GM23338 (cell line): ENCODE data around the gene COX6B2. TPM values are rescaled to one million over a fixed set of nuclear protein-coding genes. Genes with fewer than 3 reads are reported as not detected.
A peak's percentile ranks its signal among the peaks of the same experiment; 100 is the strongest.

Source experiments
- ATAC-seq: fragments of 200-7000 bp; cut with Tn5 transposase; 3 replicates; pipeline ENCODE4 v1.9.1; 2020
- DNase-seq: peaks from one replicate; pipeline ENCODE4 v3.0.0-alpha.2; 2015; ENCODE audit warnings: low spot score
- H2AFZ ChIP-seq: fragments of 200-600 bp; sonication (generic); 2 replicates; pipeline ENCODE4 v1.8.0; 2016; ENCODE audit warnings: antibody characterized with exemption, mild to moderate bottlenecking, moderate library complexity
- H3F3A ChIP-seq: fragments of 200-600 bp; sonication (generic); replicated peaks from 2 replicates; pipeline ENCODE4 v1.8.0; 2017; ENCODE audit warnings: antibody characterized with exemption, mixed run types, low read depth
- H3K27ac ChIP-seq: fragments of 200-600 bp; sonication (generic); 2 replicates; pipeline ENCODE4 v1.6.1; 2016; ENCODE audit warnings: low read depth
- H3K27me3 ChIP-seq: fragments of 200-600 bp; sonication (generic); 2 replicates; pipeline ENCODE4 v1.8.0; 2016; ENCODE audit warnings: mild to moderate bottlenecking, mixed run types, moderate library complexity; ENCODE audit not compliant: insufficient read depth
- H3K36me3 ChIP-seq: fragments of 200-600 bp; sonication (generic); 2 replicates; pipeline ENCODE4 v1.8.0; 2016; ENCODE audit warnings: mild to moderate bottlenecking; ENCODE audit not compliant: insufficient read depth
- H3K4me1 ChIP-seq: fragments of 200-600 bp; sonication (generic); 2 replicates; pipeline ENCODE4 v1.8.0; 2016; ENCODE audit warnings: mild to moderate bottlenecking, moderate library complexity; ENCODE audit not compliant: insufficient read depth
- H3K4me2 ChIP-seq: fragments of 200-600 bp; sonication (generic); 2 replicates; pipeline ENCODE4 v1.7.1; 2017; ENCODE audit warnings: mixed run types
- H3K4me3 ChIP-seq: fragments of 200-600 bp; sonication (generic); 2 replicates; pipeline ENCODE4 v1.6.1; 2016; ENCODE audit warnings: mixed run types
- H3K79me2 ChIP-seq: fragments of 200-600 bp; sonication (generic); replicated peaks from 2 replicates; pipeline ENCODE4 v1.8.0; 2017; ENCODE audit warnings: mild to moderate bottlenecking; ENCODE audit not compliant: insufficient read depth
- H3K9me2 ChIP-seq: fragments of 200-600 bp; sonication (generic); 2 replicates; pipeline ENCODE4 v1.8.0; 2017; ENCODE audit not compliant: insufficient read depth
- H4K20me1 ChIP-seq: fragments of 200-600 bp; sonication (generic); replicated peaks from 2 replicates; pipeline ENCODE4 v1.8.0; 2017; ENCODE audit warnings: mild to moderate bottlenecking; ENCODE audit not compliant: insufficient read depth
- H3K27ac Mint-ChIP-seq: 2 replicates; pipeline ENCODE4 v1.8.0; 2020; ENCODE audit warnings: inconsistent platforms, mild to moderate bottlenecking, moderate library complexity, mixed read lengths
- H3K27me3 Mint-ChIP-seq: 3 replicates; pipeline ENCODE4 v1.8.0; 2022; ENCODE audit warnings: low read depth, mild to moderate bottlenecking, moderate library complexity, mixed read lengths, inconsistent platforms; ENCODE audit not compliant: insufficient read depth, poor library complexity
- H3K36me3 Mint-ChIP-seq: 3 replicates; pipeline ENCODE4 v1.8.0; 2021; ENCODE audit warnings: low read depth, mild to moderate bottlenecking, inconsistent platforms, moderate library complexity, mixed read lengths
- H3K4me1 Mint-ChIP-seq: 3 replicates; pipeline ENCODE4 v1.8.0; 2020; ENCODE audit warnings: mild to moderate bottlenecking, inconsistent platforms, mixed read lengths
- H3K4me3 Mint-ChIP-seq: 3 replicates; pipeline ENCODE4 v1.8.0; 2021; ENCODE audit warnings: moderate library complexity, mild to moderate bottlenecking, inconsistent platforms, mixed read lengths
- H3K9me3 Mint-ChIP-seq: 3 replicates; pipeline ENCODE4 v1.8.0; 2020; ENCODE audit warnings: moderate library complexity, mild to moderate bottlenecking, inconsistent platforms, mixed read lengths
- EZH2 ChIP-seq: fragments of 200-600 bp; sonication (generic); IDR thresholded peaks from one replicate; pipeline ENCODE4 v1.8.0; 2017; ENCODE audit warnings: antibody characterized with exemption, mild to moderate bottlenecking, low read depth; ENCODE audit not compliant: unreplicated experiment
- EZH2phosphoT487 ChIP-seq: fragments of 200-600 bp; sonication (generic); IDR thresholded peaks from one replicate; pipeline ENCODE4 v1.8.1; 2018; ENCODE audit warnings: antibody characterized with exemption; ENCODE audit not compliant: unreplicated experiment
- JUNB ChIP-seq: IDR thresholded peaks from one replicate; pipeline ENCODE4 v1.6.1; 2016; ENCODE audit warnings: antibody characterized with exemption; ENCODE audit not compliant: unreplicated experiment
- NANOG ChIP-seq: IDR thresholded peaks from 2 replicates; pipeline ENCODE4 v1.6.1; 2016; ENCODE audit warnings: antibody characterized with exemption, borderline replicate concordance
- POLR2AphosphoS5 ChIP-seq: IDR thresholded peaks from 2 replicates; pipeline ENCODE4 v1.6.1; 2016; ENCODE audit warnings: antibody characterized with exemption, low read depth
- STAT1 ChIP-seq: IDR thresholded peaks from one replicate; pipeline ENCODE4 v1.6.1; 2016; ENCODE audit warnings: antibody characterized with exemption; ENCODE audit not compliant: unreplicated experiment
- ZNF114 ChIP-seq: fragments of 250-450 bp; sonication (Bioruptor Pico); IDR thresholded peaks from 2 replicates; pipeline ENCODE4 v1.5.0; 2020; ENCODE audit warnings: mild to moderate bottlenecking, moderate library complexity
- ZNF331 ChIP-seq: fragments of 250-450 bp; sonication (Bioruptor Pico); IDR thresholded peaks from 2 replicates; pipeline ENCODE4 v1.5.0; 2020; ENCODE audit warnings: low read depth, mild to moderate bottlenecking, moderate library complexity
- polyA plus RNA-seq: library from polyadenylated mRNA; unstranded; fragments of >200 nt; fragmentation: Nextera tagmentation; extraction: Ambion mirVana; gene quantifications from 2 replicates; pipeline ENCODE4 v1.2.1, GENCODE V29; 2016
- total RNA-seq: library from RNA; depleted of rRNA; stranded (reverse); fragments of >200 nt; shearing (Covaris generic); gene quantifications from 2 replicates; pipeline ENCODE4 v1.2.3, GENCODE V29; 2014
- TF ChIP-seq, protein P1 (sequence below), 2 experiments: fragments of 200-600 bp in 1 of 2; sonication (generic) in 1 of 2; conservative IDR thresholded peaks; 2 replicates each; pipeline versions ENCODE4 v1.5.1 to v1.6.1; 2016 to 2017; ENCODE audit warnings: antibody characterized with exemption in 2 of 2, low read depth in 2 of 2, mild to moderate bottlenecking in 2 of 2, moderate library complexity in 1 of 2
- TF ChIP-seq, protein P2 (sequence below): IDR thresholded peaks from 2 replicates; pipeline ENCODE4 v1.6.1; 2016; ENCODE audit warnings: antibody characterized with exemption

Gene COX6B2
- total and polyA plus RNA-seq, 2 experiments from 2014 or later, result 2.7 to 5.3 TPM

DNA sequence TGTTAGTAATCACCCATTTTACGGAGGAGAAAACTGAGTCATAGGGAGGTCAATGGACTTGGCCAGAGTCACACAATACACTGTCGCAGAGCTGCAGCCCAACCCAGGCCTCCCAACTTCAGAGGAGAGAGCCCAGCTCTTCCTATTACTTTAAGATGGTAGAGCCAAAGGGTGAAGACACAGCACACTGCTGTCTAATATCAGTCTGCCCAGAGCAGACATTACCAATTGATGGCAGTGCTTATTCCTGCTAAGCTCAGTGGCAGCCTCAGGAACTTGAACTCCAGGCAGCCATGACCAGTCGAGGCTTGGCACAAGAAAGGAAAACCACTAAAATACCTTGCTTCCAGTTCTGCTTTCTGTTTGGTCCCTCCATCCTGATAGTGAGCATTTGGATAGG, 47.8 kb downstream of the COX6B2 start:
- no peak overlapping the region for H3K27ac ChIP-seq
- no peak overlapping the region for H2AFZ ChIP-seq
- DNase-seq, result no peak
- no peaks in the 10 kb centered on the region for H3K27me3 ChIP-seq
- H3K4me1 Mint-ChIP-seq, result peaks cover 11% of the 10 kb centered on the region
- no peaks in the 10 kb centered on the region; the same call in 1 of the 2 replicates for H4K20me1 ChIP-seq
- TF ChIP-seq STAT1 (no peak), EZH2phosphoT487 (no peak), EZH2 (no peak), ZNF331 (CRISPR knock-in tag) (no peak), ZNF114 (CRISPR knock-in tag) (no peak), JUNB (no peak), POLR2AphosphoS5 (no peak), NANOG (no peak)
- TF ChIP-seq, protein P1, sequence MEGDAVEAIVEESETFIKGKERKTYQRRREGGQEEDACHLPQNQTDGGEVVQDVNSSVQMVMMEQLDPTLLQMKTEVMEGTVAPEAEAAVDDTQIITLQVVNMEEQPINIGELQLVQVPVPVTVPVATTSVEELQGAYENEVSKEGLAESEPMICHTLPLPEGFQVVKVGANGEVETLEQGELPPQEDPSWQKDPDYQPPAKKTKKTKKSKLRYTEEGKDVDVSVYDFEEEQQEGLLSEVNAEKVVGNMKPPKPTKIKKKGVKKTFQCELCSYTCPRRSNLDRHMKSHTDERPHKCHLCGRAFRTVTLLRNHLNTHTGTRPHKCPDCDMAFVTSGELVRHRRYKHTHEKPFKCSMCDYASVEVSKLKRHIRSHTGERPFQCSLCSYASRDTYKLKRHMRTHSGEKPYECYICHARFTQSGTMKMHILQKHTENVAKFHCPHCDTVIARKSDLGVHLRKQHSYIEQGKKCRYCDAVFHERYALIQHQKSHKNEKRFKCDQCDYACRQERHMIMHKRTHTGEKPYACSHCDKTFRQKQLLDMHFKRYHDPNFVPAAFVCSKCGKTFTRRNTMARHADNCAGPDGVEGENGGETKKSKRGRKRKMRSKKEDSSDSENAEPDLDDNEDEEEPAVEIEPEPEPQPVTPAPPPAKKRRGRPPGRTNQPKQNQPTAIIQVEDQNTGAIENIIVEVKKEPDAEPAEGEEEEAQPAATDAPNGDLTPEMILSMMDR (conservative IDR thresholded peaks at IDR 0.05; ENCODE audit: low read depth in 2 of 2), result no peak
- TF ChIP-seq, protein P2, sequence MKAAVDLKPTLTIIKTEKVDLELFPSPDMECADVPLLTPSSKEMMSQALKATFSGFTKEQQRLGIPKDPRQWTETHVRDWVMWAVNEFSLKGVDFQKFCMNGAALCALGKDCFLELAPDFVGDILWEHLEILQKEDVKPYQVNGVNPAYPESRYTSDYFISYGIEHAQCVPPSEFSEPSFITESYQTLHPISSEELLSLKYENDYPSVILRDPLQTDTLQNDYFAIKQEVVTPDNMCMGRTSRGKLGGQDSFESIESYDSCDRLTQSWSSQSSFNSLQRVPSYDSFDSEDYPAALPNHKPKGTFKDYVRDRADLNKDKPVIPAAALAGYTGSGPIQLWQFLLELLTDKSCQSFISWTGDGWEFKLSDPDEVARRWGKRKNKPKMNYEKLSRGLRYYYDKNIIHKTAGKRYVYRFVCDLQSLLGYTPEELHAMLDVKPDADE, result no peak
- peaks cover 12% of the 10 kb centered on the region for H3K27me3 Mint-ChIP-seq
- peaks cover 5% of the 10 kb centered on the region for H3K4me1 ChIP-seq
- peaks cover 11% of the 10 kb centered on the region for H3K36me3 ChIP-seq
- H3K79me2 ChIP-seq, result no peaks in the 10 kb centered on the region
- no peaks in the 10 kb centered on the region; the same call in 2 of the 3 replicates for H3K9me3 Mint-ChIP-seq
- no peak for ATAC-seq
- no peak overlapping the region for H3K4me2 ChIP-seq
- no peaks in the 10 kb centered on the region for H3K9me2 ChIP-seq
- H3F3A ChIP-seq, result peaks cover 20% of the 10 kb centered on the region
- no peak overlapping the region for H3K4me3 Mint-ChIP-seq
- peaks cover 59% of the 10 kb centered on the region for H3K36me3 Mint-ChIP-seq
- H3K4me3 ChIP-seq, result no peak overlapping the region
- no peak overlapping the region for H3K27ac Mint-ChIP-seq

DNA sequence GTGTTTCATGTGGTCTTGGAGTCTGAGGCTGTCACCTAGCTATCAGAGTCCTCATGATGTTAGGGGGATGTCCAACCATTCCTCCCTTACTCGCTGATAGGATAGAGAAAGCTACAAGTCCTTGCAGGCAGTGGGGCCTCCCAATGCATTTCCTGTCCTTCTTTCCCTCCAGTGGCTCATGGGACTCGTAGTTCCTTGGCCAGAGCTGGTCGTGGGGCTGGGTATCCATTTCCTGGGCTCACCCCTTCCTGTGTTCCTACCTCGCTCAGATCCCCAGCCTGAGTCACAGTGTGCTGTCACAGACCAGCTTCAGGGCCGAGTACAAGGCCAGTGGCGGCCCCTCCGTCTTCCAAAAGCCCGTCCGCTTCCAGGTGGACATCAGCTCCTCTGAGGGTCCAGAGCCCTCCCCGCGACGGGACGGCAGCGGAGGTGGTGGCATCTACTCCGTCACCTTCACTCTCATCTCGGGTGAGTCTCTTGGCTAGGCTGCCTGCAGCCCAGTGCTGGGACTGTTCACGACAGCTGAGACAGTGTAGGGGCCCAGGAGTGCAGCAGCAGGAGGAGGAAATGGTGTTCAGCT, 48.4 kb downstream of the COX6B2 start:
- Histone ChIP-seq H3K27ac (no peak overlapping the region), H3K4me1 (peaks cover 10% of the 10 kb centered on the region), H3K27me3 (no peaks in the 10 kb centered on the region), H3K9me2 (no peaks in the 10 kb centered on the region), H3K79me2 (no peaks in the 10 kb centered on the region), H4K20me1 (no peaks in the 10 kb centered on the region; the same call in 1 of the 2 replicates), H3K4me3 (no peak overlapping the region), H3F3A (peaks cover 20% of the 10 kb centered on the region), H2AFZ (no peak overlapping the region), H3K4me2 (no peak overlapping the region), H3K36me3 (peaks cover 11% of the 10 kb centered on the region)
- H3K4me1 Mint-ChIP-seq, result peaks cover 17% of the 10 kb centered on the region
- ATAC-seq (no peak), DNase-seq (peak; percentile 46)
- H3K9me3 Mint-ChIP-seq, result no peaks in the 10 kb centered on the region; the same call in 2 of the 3 replicates
- no peak overlapping the region for H3K27ac Mint-ChIP-seq
- H3K36me3 Mint-ChIP-seq, result peaks cover 59% of the 10 kb centered on the region
- H3K4me3 Mint-ChIP-seq, result no peak overlapping the region; the same call in 2 of the 3 replicates
- peaks cover 16% of the 10 kb centered on the region for H3K27me3 Mint-ChIP-seq
- TF ChIP-seq NANOG (no peak), ZNF114 (CRISPR knock-in tag) (no peak)
